HEK293T (cell line): ENCODE measurements around the gene MYRF.
A peak's percentile ranks its signal among the peaks of the same experiment; 100 is the strongest.

Experiments used
- CTCF ChIA-PET: fragments of 350-600 bp; formaldehyde crosslinking; extraction: SDS; loops from one replicate; lab custom pipeline; 2021; ENCODE audit warnings: antibody characterized with exemption, inconsistent platforms; lab: Yijun Ruan, JAX
- POLR2A ChIA-PET: fragments of 350-600 bp; formaldehyde crosslinking; extraction: SDS; loops from one replicate; lab custom pipeline; 2020; ENCODE audit warnings: antibody characterized with exemption, inconsistent platforms; lab: Yijun Ruan, JAX
- DNase-seq: peaks from one replicate; pipeline ENCODE4 v3.0.0; 2012; ENCODE audit warnings: mixed read lengths; ENCODE audit errors: extremely low spot score
- ARNT ChIP-seq: fragments of 450-650 bp; IDR thresholded peaks from 2 replicates; pipeline ENCODE4 v1.6.1; 2017; ENCODE audit warnings: mild to moderate bottlenecking
- BHLHE40 ChIP-seq: fragments of 450-650 bp; IDR thresholded peaks from 2 replicates; pipeline ENCODE4 v1.6.1; 2016; ENCODE audit warnings: mild to moderate bottlenecking, moderate library complexity, borderline replicate concordance
- CTBP1 ChIP-seq: fragments of 450-650 bp; IDR thresholded peaks from 2 replicates; pipeline ENCODE4 v1.6.1; 2016; ENCODE audit warnings: borderline replicate concordance
- ELF4 ChIP-seq: fragments of 450-650 bp; IDR thresholded peaks from 2 replicates; pipeline ENCODE4 v1.6.1; 2017; ENCODE audit warnings: antibody characterized with exemption
- FOXA1 ChIP-seq: fragments of 450-650 bp; IDR thresholded peaks from 2 replicates; pipeline ENCODE4 v1.6.1; 2016; ENCODE audit warnings: mild to moderate bottlenecking
- FOXK2 ChIP-seq: fragments of 450-650 bp; IDR thresholded peaks from 2 replicates; pipeline ENCODE4 v1.6.1; 2016; ENCODE audit warnings: mild to moderate bottlenecking
- FOXM1 ChIP-seq: fragments of 450-650 bp; IDR thresholded peaks from 2 replicates; pipeline ENCODE4 v1.6.1; 2017; ENCODE audit warnings: mild to moderate bottlenecking, borderline replicate concordance
- HDGF ChIP-seq: fragments of 450-650 bp; IDR thresholded peaks from 2 replicates; pipeline ENCODE4 v1.6.1; 2017; ENCODE audit warnings: antibody characterized with exemption, borderline replicate concordance
- L3MBTL2 ChIP-seq: fragments of 450-650 bp; conservative IDR thresholded peaks from 2 replicates; pipeline ENCODE4 v1.6.1; 2016; ENCODE audit warnings: mild to moderate bottlenecking
- LEF1 ChIP-seq: fragments of 450-650 bp; IDR thresholded peaks from 2 replicates; pipeline ENCODE4 v1.6.1; 2017; ENCODE audit warnings: mild to moderate bottlenecking, borderline replicate concordance
- NFRKB ChIP-seq: fragments of 450-650 bp; IDR thresholded peaks from 2 replicates; pipeline ENCODE4 v1.6.1; 2016; ENCODE audit warnings: mild to moderate bottlenecking, moderate library complexity
- SP1 ChIP-seq: fragments of 450-650 bp; IDR thresholded peaks from 2 replicates; pipeline ENCODE4 v1.6.1; 2017
- SUZ12 ChIP-seq: fragments of 450-650 bp; IDR thresholded peaks from 2 replicates; pipeline ENCODE4 v1.6.1; 2016; ENCODE audit warnings: mild to moderate bottlenecking
- TARDBP ChIP-seq: fragments of 450-650 bp; IDR thresholded peaks from 2 replicates; pipeline ENCODE4 v1.6.1; 2016
- ZNF384 ChIP-seq: fragments of 450-650 bp; IDR thresholded peaks from 2 replicates; pipeline ENCODE4 v1.6.1; 2016
- TF ChIP-seq, protein P1 (sequence below): fragments of 450-650 bp; IDR thresholded peaks from 2 replicates; pipeline ENCODE4 v1.6.1; 2016

MYRF gene

DNA sequence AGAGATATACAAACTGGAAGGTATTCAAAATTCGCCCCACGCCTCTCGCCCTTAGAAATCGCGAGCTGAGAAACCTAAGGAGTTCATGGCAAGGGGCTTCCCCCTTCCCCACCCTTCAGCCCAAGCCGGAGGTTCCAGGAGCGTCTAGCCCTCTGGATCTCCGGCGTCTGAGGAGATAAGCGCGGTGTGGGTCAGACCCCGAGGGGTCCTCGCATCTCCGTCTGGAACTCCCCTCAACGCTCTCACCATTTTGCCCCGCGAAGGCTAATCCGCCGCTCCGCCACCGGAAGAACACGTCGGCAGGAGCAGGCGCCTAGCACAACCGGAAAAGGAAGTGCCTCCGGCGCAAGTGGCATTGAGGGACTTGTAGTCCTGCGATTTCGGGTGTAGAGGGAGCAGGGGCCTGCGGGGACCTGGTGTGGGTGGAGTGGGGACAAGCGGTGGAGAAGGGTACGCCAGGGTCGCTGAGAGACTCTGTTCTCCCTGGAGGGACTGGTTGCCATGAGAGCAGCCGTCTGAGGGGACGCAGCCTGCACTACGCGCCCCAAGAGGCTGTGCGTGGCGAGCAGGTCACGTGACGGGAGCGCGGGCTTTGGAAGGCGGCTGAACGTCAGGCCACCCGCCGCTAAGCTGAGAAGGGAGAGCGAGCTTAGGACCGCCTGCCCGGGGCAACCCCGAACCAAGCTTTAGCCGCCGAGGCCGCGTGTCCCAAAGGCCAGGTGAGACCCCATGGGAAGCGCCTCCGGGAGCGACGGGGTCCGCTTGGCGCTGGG lies 40.1 kb downstream of the MYRF start, which contains the start of the genes FEN1 and TMEM258:
TSS of gene FEN1 (plus strand) at position 602 of the 773 bp plus-strand sequence. CDS start 2,451 bp downstream, outside the sequence.
TSS of gene TMEM258 (minus strand) at position 290 of the 773 bp plus-strand sequence. CDS start at position 249, 41 bp downstream.
- ChIA-PET CTCF (interaction anchor here (0.7 to 1.4 kb wide), 4 partner anchors 39 to 392 kb away, joined by 3 to 6 read pairs (median 3); no protein-coding TSS in a partner anchor), POLR2A (interaction anchor here (0.7 to 2.8 kb wide), 23 partner anchors 9 to 331 kb away, joined by 3 to 27 read pairs (median 3); partner anchors contain the start of genes FADS1 and INCENP)
- peak; percentile 90 for DNase-seq
- TF ChIP-seq CTBP1 (no peak), TARDBP (no peak), SP1 (no peak), L3MBTL2 (peak; percentile 91), ARNT (no peak), ZNF384 (no peak), BHLHE40 (no peak), ELF4 (peak; percentile 91), FOXM1 (no peak), SUZ12 (peak; percentile 94), FOXK2 (no peak), FOXA1 (no peak), NFRKB (0 out of 2 replicates have a peak, but pooled peaks have one; percentile 26)
- TF ChIP-seq, protein P1, sequence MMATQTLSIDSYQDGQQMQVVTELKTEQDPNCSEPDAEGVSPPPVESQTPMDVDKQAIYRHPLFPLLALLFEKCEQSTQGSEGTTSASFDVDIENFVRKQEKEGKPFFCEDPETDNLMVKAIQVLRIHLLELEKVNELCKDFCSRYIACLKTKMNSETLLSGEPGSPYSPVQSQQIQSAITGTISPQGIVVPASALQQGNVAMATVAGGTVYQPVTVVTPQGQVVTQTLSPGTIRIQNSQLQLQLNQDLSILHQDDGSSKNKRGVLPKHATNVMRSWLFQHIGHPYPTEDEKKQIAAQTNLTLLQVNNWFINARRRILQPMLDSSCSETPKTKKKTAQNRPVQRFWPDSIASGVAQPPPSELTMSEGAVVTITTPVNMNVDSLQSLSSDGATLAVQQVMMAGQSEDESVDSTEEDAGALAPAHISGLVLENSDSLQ: no peak

DNA sequence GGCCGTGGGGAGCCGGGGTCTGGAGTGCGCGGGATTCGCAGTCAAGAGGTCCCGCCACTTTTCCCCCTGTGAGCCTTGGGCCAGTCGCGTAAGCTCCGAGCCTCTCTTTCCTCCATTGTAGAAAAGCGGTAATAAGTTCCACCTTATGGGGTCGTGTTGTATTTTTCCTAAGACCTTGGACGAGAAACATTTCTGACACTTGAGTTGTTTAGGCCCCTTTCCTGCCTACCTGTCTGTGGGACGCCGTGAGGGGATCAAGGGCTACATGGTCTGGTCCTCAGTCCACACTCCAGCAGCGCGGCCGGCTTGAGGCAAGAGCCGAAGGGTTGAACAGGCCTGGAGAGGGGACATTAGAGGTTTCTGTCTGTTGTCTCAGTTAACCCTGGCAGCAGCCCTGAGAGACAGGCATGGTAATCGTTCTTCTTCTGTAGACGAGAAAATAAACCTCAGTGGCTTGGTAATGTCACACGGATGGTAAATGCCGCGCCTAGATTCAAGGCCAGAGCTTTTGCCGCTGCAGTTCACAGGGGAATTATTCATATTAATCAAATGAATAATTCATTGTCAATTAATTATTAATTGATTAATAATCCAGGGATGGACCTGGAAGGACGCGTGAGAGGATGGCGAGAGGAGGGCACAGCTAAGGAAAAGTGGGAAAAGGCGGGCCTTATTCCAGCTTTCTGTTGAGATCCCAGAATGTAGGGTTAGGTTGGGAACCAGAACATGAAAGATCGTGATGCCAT lies 40.8 kb downstream of the MYRF start:
- DNase-seq: no peak

DNA sequence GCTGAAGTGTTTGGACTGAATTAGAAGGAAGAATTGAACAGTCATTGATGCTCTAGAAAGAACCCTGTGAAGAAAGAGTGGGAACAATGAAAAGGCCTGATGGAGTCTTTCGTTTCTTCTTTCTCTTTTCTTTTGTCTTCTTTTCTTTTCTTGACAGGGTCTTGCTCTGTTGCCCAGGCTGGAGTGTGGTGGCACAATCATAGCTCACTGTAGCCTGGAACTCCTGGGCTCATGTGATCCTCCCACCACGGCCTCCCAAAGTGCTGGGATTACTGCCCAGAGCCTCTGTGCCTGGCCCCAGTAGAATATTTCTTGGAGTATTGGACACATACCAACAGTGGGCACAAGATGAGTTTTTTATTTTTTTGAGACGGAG lies 41.4 kb downstream of the MYRF start:
- POLR2A ChIA-PET: interaction anchor here (1.2 to 2.8 kb wide), 5 partner anchors 11 to 46 kb away, joined by 3 to 27 read pairs (median 5); partner anchors contain the start of gene FADS1

More for the DNA sequence above, 40.8 kb downstream of the MYRF start:
- POLR2A ChIA-PET: interaction anchor here (0.7 to 2.8 kb wide), 19 partner anchors 8 to 330 kb away, joined by 3 to 27 read pairs (median 4); partner anchors contain the start of genes FADS1 and INCENP
- TF ChIP-seq ELF4 (no peak), L3MBTL2 (peak; percentile 50; the same call in 1 of the 2 replicates)
- CTCF ChIA-PET: interaction anchor here (1.0 to 1.4 kb wide), 3 partner anchors 40 to 77 kb away, joined by 3 to 6 read pairs (median 4); no protein-coding TSS in a partner anchor

DNA sequence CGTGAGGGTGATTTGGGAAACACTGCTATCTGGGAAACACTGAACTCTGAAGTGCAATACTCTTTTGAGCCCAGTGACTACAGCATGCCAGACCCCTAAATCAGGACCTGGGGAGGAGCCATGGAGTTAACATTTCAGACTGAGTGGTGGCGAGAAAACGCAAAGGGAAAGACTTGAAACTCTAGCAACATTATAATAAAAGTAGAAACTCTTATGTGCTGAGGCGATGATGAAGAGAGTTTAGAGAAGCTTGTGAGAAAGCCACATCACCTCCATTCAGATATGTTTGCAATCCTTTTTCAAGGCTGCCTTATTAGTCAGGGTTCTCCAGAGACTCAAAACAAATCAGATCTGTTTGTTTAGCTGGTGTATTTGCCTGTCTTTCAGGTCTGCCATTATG lies 42.1 kb downstream of the MYRF start:
- TF ChIP-seq FOXA1 (no peak), FOXM1 (no peak), ELF4 (no peak), SP1 (no peak), CTBP1 (no peak), ARNT (no peak), FOXK2 (no peak), SUZ12 (no peak), ZNF384 (no peak)
- TF ChIP-seq, protein P1: no peak
- ChIA-PET POLR2A (no interaction called here), CTCF (interaction anchor here (1.1 kb wide), 2 partner anchors 45 to 313 kb away, joined by 3 read pairs; no protein-coding TSS in a partner anchor)
- DNase-seq: no peak

More for the DNA sequence above, 41.4 kb downstream of the MYRF start:
- TF ChIP-seq ZNF384 (no peak), FOXA1 (no peak), FOXM1 (no peak), CTBP1 (no peak), SP1 (no peak), ARNT (no peak), NFRKB (no peak)
- no peak for DNase-seq
- CTCF ChIA-PET: interaction anchor here (0.7 to 1.0 kb wide), 2 partner anchors 77 to 1148 kb away, joined by 3 to 4 read pairs; no protein-coding TSS in a partner anchor

DNA sequence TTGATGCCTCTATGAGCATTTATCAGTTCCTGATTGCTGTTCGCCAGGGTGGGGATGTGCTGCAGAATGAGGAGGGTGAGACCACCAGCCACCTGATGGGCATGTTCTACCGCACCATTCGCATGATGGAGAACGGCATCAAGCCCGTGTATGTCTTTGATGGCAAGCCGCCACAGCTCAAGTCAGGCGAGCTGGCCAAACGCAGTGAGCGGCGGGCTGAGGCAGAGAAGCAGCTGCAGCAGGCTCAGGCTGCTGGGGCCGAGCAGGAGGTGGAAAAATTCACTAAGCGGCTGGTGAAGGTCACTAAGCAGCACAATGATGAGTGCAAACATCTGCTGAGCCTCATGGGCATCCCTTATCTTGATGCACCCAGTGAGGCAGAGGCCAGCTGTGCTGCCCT lies 43.0 kb downstream of the MYRF start:
- ChIA-PET POLR2A (interaction anchor here (0.9 kb wide), 1 partner anchor 38 kb away, joined by 3 read pairs; no protein-coding TSS in a partner anchor), CTCF (interaction anchor here (1.1 kb wide), 1 partner anchor 46 kb away, joined by 3 read pairs; no protein-coding TSS in a partner anchor)
- TF ChIP-seq ZNF384 (no peak), ELF4 (no peak), HDGF (no peak), FOXA1 (no peak), FOXK2 (no peak), CTBP1 (no peak), SUZ12 (no peak), L3MBTL2 (no peak), SP1 (no peak), BHLHE40 (no peak), FOXM1 (no peak), LEF1 (no peak), TARDBP (no peak), ARNT (no peak), NFRKB (no peak)
- TF ChIP-seq, protein P1: no peak
- DNase-seq: no peak
